Breast epithelium (tissue), 4 donors: ENCODE data around the gene RPSA. TPM values are rescaled to one million over a fixed set of nuclear protein-coding genes. Genes with fewer than 3 reads are reported as not detected.

Experiments
- DNase-seq, 2 donors: peaks; one replicate each; pipeline ENCODE4 v3.0.0-alpha.2; 2019; ENCODE audit warnings: low spot score in 2 of 2
- H3K27ac ChIP-seq, 2 donors: fragments of 200-600 bp; sonication (generic) in 1 of 2; one replicate each; pipeline ENCODE4 v1.5.1; 2016 to 2019; ENCODE audit warnings: mild to moderate bottlenecking in 1 of 2
- H3K27me3 ChIP-seq, 2 donors: fragments of 200-600 bp; sonication (generic) in 1 of 2; one replicate each; pipeline versions ENCODE4 v1.5.1 to v1.6.0; 2017 to 2019; ENCODE audit warnings: control low read depth in 1 of 2, mild to moderate bottlenecking in 1 of 2
- H3K36me3 ChIP-seq: fragments of 200-600 bp; one replicate; pipeline ENCODE4 v1.5.1; 2019
- H3K4me1 ChIP-seq, 2 donors: fragments of 200-600 bp; sonication (generic); one replicate each; pipeline ENCODE4 v1.5.1; 2016 to 2019; ENCODE audit warnings: control low read depth in 1 of 2
- H3K4me3 ChIP-seq, 3 donors: fragments of 200-600 bp; sonication (generic); 1 replicate in 2 of 3; 2 replicates in 1 of 3; pipeline ENCODE4 v1.5.1; 2016 to 2019; ENCODE audit warnings: mild to moderate bottlenecking in 3 of 3, moderate library complexity in 2 of 3
- H3K9me3 ChIP-seq, 2 donors: fragments of 200-600 bp; sonication (generic) in 1 of 2; one replicate each; pipeline ENCODE4 v1.5.1; 2016 to 2019; ENCODE audit warnings: control low read depth in 1 of 2
- CTCF ChIP-seq, 3 donors: fragments of 450-650 bp; IDR thresholded peaks; one replicate each; pipeline ENCODE4 v1.5.1; 2016 to 2017; ENCODE audit warnings: antibody characterized with exemption in 3 of 3, mild to moderate bottlenecking in 3 of 3, moderate library complexity in 3 of 3
- POLR2A ChIP-seq: fragments of 450-650 bp; IDR thresholded peaks from one replicate; pipeline ENCODE4 v1.6.1; 2016; ENCODE audit warnings: antibody characterized with exemption, mild to moderate bottlenecking, moderate library complexity
- POLR2AphosphoS5 ChIP-seq, 3 donors: sonication (generic); formaldehyde crosslinking; IDR thresholded peaks; one replicate each; pipeline ENCODE4 v1.6.1; 2017; ENCODE audit warnings: antibody characterized with exemption in 3 of 3
- intact Hi-C: fragments of 100-400 bp; cut with DNase I; formaldehyde crosslinking; loops from one replicate; pipeline ENCODE4 v1.15.1; 2023; ENCODE audit warnings: low total_unique reads
- total RNA-seq, 3 donors: library from RNA; depleted of rRNA; stranded (reverse); fragments of >200 nt; gene quantifications; one replicate each; pipeline ENCODE4 v1.1.0, GENCODE V29; 2016

Gene RPSA
- total RNA-seq, 3 donors from 2014 or later: 852 to 1,731 (median 1,290) TPM

- no peaks in the 10 kb centered on the region for H3K4me1 ChIP-seq
- no peak for TF ChIP-seq POLR2A
- TF ChIP-seq POLR2AphosphoS5 (IDR thresholded peaks at IDR 0.05): no peak
- no peak for TF ChIP-seq CTCF (IDR thresholded peaks at IDR 0.05)
- no peaks in the 10 kb centered on the region for H3K27me3 ChIP-seq
- no peaks in the 10 kb centered on the region for H3K9me3 ChIP-seq
- no peak for DNase-seq
- intact Hi-C loops: no loop called here
- no peaks in the 10 kb centered on the region for H3K36me3 ChIP-seq
- no peak overlapping the region for H3K27ac ChIP-seq
- H3K4me3 ChIP-seq: no peak overlapping the region
Observed at GRCh38 chr3:39390181-39390580, 16.3 kb upstream of the RPSA start.

- intact Hi-C loops: no loop called here
- H3K27ac ChIP-seq: no peak overlapping the region
- no peaks in the 10 kb centered on the region for H3K4me1 ChIP-seq
- H3K4me3 ChIP-seq: no peak overlapping the region
- TF ChIP-seq CTCF (IDR thresholded peaks at IDR 0.05) (no peak), POLR2A (no peak), POLR2AphosphoS5 (IDR thresholded peaks at IDR 0.05) (no peak)
- H3K36me3 ChIP-seq: no peaks in the 10 kb centered on the region
- no peaks in the 10 kb centered on the region for H3K27me3 ChIP-seq
- H3K9me3 ChIP-seq: no peaks in the 10 kb centered on the region
- DNase-seq: no peak
Observed at GRCh38 chr3:39396690-39397089, 9.8 kb upstream of the RPSA start.

- H3K4me3 ChIP-seq: no peak overlapping the region
- H3K27ac ChIP-seq: no peak overlapping the region
- H3K27me3 ChIP-seq: no peaks in the 10 kb centered on the region
- H3K4me1 ChIP-seq: no peaks in the 10 kb centered on the region
- no peaks in the 10 kb centered on the region for H3K9me3 ChIP-seq
- no peak for TF ChIP-seq POLR2AphosphoS5 (IDR thresholded peaks at IDR 0.05)
- TF ChIP-seq POLR2A: no peak
- TF ChIP-seq CTCF (IDR thresholded peaks at IDR 0.05): no peak
- no peak for DNase-seq
- intact Hi-C loops: no loop called here
- H3K36me3 ChIP-seq: no peaks in the 10 kb centered on the region
Observed at GRCh38 chr3:39398700-39399099, 7.8 kb upstream of the RPSA start.

GRCh38 chr3:39401983-39402382, 4.5 kb upstream of the RPSA start:
- no peaks in the 10 kb centered on the region for H3K9me3 ChIP-seq
- intact Hi-C loops: no loop called here
- H3K27ac ChIP-seq: no peak overlapping the region
- no peaks in the 10 kb centered on the region for H3K4me1 ChIP-seq
- no peaks in the 10 kb centered on the region for H3K36me3 ChIP-seq
- no peaks in the 10 kb centered on the region for H3K27me3 ChIP-seq
- H3K4me3 ChIP-seq: no peak overlapping the region
- TF ChIP-seq CTCF (IDR thresholded peaks at IDR 0.05): no peak
- no peak for DNase-seq

GRCh38 chr3:39404943-39405686, 1.4 kb upstream of the RPSA start:
- H3K27ac ChIP-seq: no peak overlapping the region
- TF ChIP-seq CTCF (IDR thresholded peaks at IDR 0.05) (no peak), POLR2AphosphoS5 (IDR thresholded peaks at IDR 0.05) (no peak)
- H3K9me3 ChIP-seq: no peaks in the 10 kb centered on the region
- intact Hi-C loops: no loop called here
- peak overlapping the region in 1 of 3 donors; percentile 95 for H3K4me3 ChIP-seq
- H3K27me3 ChIP-seq: no peaks in the 10 kb centered on the region
- DNase-seq: no peak
- no peaks in the 10 kb centered on the region for H3K4me1 ChIP-seq
- H3K36me3 ChIP-seq: no peaks in the 10 kb centered on the region
